ENCODE results near the gene ZSCAN12. TPM values are rescaled to one million over a fixed set of nuclear protein-coding genes. Genes with fewer than 3 reads are reported as not detected.
"Not testable (repeated sequence)": the region's sequence is repeated elsewhere in the genome, so short reads cannot be mapped to it uniquely, and the experiment has no call there.

The ZSCAN12 gene
- polyA plus RNA-seq, 3 donors from 2014 or later: 1.6 to 3.4 (median 1.9) TPM

- H3K27me3 Mint-ChIP-seq (ENCODE audit: low read depth in 3 of 3): no peaks in the 10 kb centered on the region
- peaks cover 20 to 34% of the 10 kb centered on the region in 2 donors for H3K4me1 Mint-ChIP-seq
- H3K4me3 Mint-ChIP-seq: no peak overlapping the region
- H3K9me3 Mint-ChIP-seq: peaks cover 0 to 4% (median 0%) of the 10 kb centered on the region in 6 donors
- DNase-seq: no peak
- H3K27ac Mint-ChIP-seq: no peak overlapping the region
- H3K36me3 Mint-ChIP-seq: peaks cover 35 to 47% (median 44%) of the 10 kb centered on the region in 3 donors
Measured at GRCh38 chr6:28380381-28380780, 19.2 kb downstream of the ZSCAN12 start.

- Mint-ChIP-seq H3K36me3 (peaks cover 35 to 53% (median 48%) of the 10 kb centered on the region in 3 donors), H3K27ac (no peak overlapping the region)
Measured at GRCh38 chr6:28378644-28379043, 20.9 kb downstream of the ZSCAN12 start.

DNA sequence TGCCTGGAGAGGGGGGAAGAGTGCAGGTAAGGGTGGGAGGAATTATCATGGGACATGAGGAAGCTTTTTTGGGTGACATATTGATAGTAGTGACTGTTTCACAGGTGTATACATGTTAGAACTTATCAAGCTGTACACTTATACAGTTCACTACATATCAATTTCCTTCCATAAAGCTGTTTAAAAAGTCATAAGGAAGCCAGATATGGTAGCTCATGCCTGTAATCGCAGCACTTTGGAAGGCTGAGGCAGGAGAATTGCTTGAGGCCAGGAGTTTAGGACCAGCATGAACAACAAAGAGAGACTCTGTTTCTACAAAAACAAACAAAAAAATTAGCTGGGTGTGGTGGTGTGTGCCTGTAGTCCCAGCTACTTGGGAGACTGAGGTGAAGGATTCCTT is 21.7 kb downstream of the ZSCAN12 start:
- Mint-ChIP-seq H3K9me3 (peaks cover 0 to 4% (median 0%) of the 10 kb centered on the region in 6 donors), H3K36me3 (peaks cover 35 to 51% (median 45%) of the 10 kb centered on the region in 3 donors), H3K4me3 (no peak overlapping the region), H3K27me3 (ENCODE audit: low read depth in 3 of 3) (no peaks in the 10 kb centered on the region), H3K27ac (no peak overlapping the region), H3K4me1 (peaks cover 3 to 8% of the 10 kb centered on the region in 2 donors)
- no peak for DNase-seq

More at GRCh38 chr6:28378644-28379043, 20.9 kb downstream of the ZSCAN12 start:
- Mint-ChIP-seq H3K4me1 (peaks cover 10 to 16% of the 10 kb centered on the region in 2 donors), H3K4me3 (no peak overlapping the region), H3K9me3 (peaks cover 0 to 4% (median 0%) of the 10 kb centered on the region in 6 donors), H3K27me3 (ENCODE audit: low read depth in 3 of 3) (no peaks in the 10 kb centered on the region)
- no peak for DNase-seq

DNA sequence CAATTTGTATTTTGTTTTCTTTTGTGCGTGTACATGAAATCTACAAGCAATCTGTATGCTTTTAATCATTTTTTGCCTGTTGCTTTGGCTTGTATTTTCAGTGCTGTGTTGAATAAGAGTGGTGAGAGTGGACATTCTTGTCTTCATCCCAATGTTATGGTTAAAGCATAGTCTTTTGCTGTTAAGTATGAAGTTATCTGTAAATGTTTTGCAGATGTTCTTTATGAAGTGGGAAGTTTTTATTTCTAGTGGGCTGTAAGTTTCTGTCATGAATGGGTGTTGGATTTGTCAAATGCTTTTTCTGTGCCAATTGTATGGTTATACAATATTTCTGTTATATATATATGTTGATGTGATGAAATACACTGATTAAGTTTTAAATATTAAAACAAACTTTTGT is 25.6 kb downstream of the ZSCAN12 start:
- no peak overlapping the region for H3K4me3 Mint-ChIP-seq
- no peak for DNase-seq
- no peaks in the 10 kb centered on the region for H3K27me3 Mint-ChIP-seq (ENCODE audit: low read depth in 3 of 3)
- no peaks in the 10 kb centered on the region for H3K4me1 Mint-ChIP-seq
- peaks cover 8 to 20% (median 19%) of the 10 kb centered on the region in 3 donors for H3K36me3 Mint-ChIP-seq
- H3K27ac Mint-ChIP-seq: no peak overlapping the region
- H3K9me3 Mint-ChIP-seq: peaks cover 0 to 4% (median 0%) of the 10 kb centered on the region in 6 donors

- H3K27me3 Mint-ChIP-seq (ENCODE audit: low read depth in 3 of 3): no peaks in the 10 kb centered on the region
- H3K36me3 Mint-ChIP-seq: peaks cover 0 to 16% (median 15%) of the 10 kb centered on the region in 3 donors
- DNase-seq: no peak
- no peaks in the 10 kb centered on the region for H3K4me1 Mint-ChIP-seq
- no peak overlapping the region for H3K27ac Mint-ChIP-seq
- no peak overlapping the region for H3K4me3 Mint-ChIP-seq
- no peaks in the 10 kb centered on the region for H3K9me3 Mint-ChIP-seq
Measured at GRCh38 chr6:28371706-28372451, 27.7 kb downstream of the ZSCAN12 start.

DNA sequence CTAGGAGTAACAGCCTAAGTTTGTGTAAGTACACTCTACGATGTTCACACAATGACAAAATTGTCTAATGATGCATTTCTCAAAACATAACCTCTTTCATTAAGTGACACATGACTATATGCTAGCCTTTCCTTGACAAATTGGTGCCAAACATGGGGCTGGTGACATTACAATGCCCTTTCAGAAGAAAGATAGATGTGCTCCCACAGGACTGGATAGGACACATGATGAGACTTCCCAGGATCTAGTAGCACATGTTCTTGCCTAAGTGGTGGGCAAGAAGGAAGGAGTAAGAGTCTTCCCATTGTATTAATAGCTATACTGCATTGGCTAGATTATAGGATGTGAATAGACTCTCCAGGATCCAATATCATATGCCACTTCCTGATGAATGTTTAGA is 28.3 kb downstream of the ZSCAN12 start:
- peaks cover 0 to 20% (median 20%) of the 10 kb centered on the region in 3 donors for H3K36me3 Mint-ChIP-seq
- no peaks in the 10 kb centered on the region for H3K4me1 Mint-ChIP-seq
- H3K27ac Mint-ChIP-seq: no peak overlapping the region
- H3K4me3 Mint-ChIP-seq: no peak overlapping the region
- H3K9me3 Mint-ChIP-seq: no peaks in the 10 kb centered on the region
- no peak for DNase-seq
- no peaks in the 10 kb centered on the region for H3K27me3 Mint-ChIP-seq (ENCODE audit: low read depth in 3 of 3)

DNA sequence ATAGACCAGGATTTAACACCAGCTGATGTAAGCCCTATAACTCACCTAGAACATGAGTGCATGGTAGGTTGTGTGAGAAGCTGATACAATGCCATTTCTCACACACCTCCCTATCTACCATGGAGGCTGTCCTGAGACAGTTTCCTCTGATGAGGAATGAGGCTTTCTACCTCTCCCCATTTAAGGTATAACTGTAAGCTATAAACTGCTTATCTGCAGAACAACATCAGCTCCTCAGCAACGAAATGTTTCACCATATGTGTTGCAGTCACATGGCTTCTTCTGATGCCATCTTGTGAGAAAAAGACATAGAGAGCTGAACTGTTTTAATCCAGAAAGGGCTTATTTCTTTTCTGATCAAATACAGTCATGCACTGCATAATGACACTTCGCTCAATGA is 29.1 kb downstream of the ZSCAN12 start:
- peaks cover 0 to 4% of the 10 kb centered on the region in 2 donors for H3K4me1 Mint-ChIP-seq
- no peak overlapping the region for H3K27ac Mint-ChIP-seq
- no peak overlapping the region for H3K4me3 Mint-ChIP-seq
- H3K9me3 Mint-ChIP-seq: no peaks in the 10 kb centered on the region
- H3K36me3 Mint-ChIP-seq: peaks cover 4 to 28% (median 26%) of the 10 kb centered on the region in 3 donors
- no peaks in the 10 kb centered on the region for H3K27me3 Mint-ChIP-seq (ENCODE audit: low read depth in 3 of 3)
- DNase-seq: no peak

DNA sequence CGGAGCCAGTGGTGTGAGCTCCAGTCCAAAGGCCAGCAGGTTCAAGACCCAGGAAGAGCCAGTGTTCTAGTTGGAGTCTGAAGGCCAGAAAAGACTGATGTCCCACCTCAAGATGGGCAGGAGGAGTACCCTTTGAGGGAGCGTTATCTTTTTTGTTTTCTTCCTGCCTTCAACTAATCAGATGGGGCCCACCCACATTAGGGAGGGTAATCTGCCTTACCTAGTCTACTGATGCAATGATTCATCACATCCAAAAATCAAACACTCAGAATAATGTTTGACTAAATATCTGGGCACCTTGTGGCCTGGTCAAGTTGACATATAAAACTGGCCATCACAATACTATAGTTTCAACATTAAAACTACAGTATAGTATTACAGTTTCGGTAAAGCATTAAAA is 30.1 kb downstream of the ZSCAN12 start:
- Mint-ChIP-seq H3K36me3 (peaks cover 11 to 29% (median 26%) of the 10 kb centered on the region in 3 donors), H3K27ac (no peak overlapping the region), H3K27me3 (ENCODE audit: low read depth in 3 of 3) (no peaks in the 10 kb centered on the region), H3K4me3 (no peak overlapping the region), H3K4me1 (peaks cover 0 to 8% of the 10 kb centered on the region in 2 donors), H3K9me3 (no peaks in the 10 kb centered on the region)
- DNase-seq: no peak

- Mint-ChIP-seq H3K27ac (no peak overlapping the region), H3K36me3 (peaks cover 11 to 33% (median 26%) of the 10 kb centered on the region in 3 donors)
Measured at GRCh38 chr6:28368522-28368921, 31.0 kb downstream of the ZSCAN12 start.

GRCh38 chr6:28365590-28365989 is 34.0 kb downstream of the ZSCAN12 start:
- not testable (repeated sequence) for H3K4me3 Mint-ChIP-seq; H3K9me3 Mint-ChIP-seq; H3K27me3 Mint-ChIP-seq (ENCODE audit: low read depth in 3 of 3); H3K4me1 Mint-ChIP-seq
- Mint-ChIP-seq H3K36me3 (peaks cover 11 to 36% (median 30%) of the 10 kb centered on the region in 3 donors), H3K27ac (peak overlapping the region in 2 of 6 donors; percentile 26 to 73)
- DNase-seq: peak in 1 of 3 donors; percentile 8

More at GRCh38 chr6:28368522-28368921, 31.0 kb downstream of the ZSCAN12 start:
- no peak for DNase-seq
- no peaks in the 10 kb centered on the region for H3K9me3 Mint-ChIP-seq
- peaks cover 0 to 8% of the 10 kb centered on the region in 2 donors for H3K4me1 Mint-ChIP-seq
- no peak overlapping the region for H3K4me3 Mint-ChIP-seq
- no peaks in the 10 kb centered on the region for H3K27me3 Mint-ChIP-seq (ENCODE audit: low read depth in 3 of 3)

DNA sequence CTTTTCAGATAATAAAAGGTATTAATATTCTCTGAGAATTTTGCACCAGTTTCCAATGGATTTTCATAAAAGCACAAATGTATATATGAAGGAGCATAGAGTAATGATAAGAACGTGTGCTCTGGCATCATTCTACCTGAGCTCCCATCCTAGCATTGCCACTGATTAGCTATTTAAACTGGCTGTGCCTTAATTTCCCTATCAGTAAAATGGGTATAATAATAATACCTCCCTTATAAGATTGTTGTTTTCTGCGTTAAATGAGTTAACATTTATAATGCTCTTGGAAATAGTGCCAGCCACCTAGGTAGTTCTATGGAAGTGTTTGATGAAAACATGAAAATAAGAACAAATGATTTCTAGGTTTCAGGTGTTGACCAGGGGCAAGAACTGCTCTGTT is 38.6 kb downstream of the ZSCAN12 start:
- no peak overlapping the region for H3K27ac Mint-ChIP-seq
- DNase-seq: no peak

GRCh38 chr6:28359562-28359961 is 40.0 kb downstream of the ZSCAN12 start:
- DNase-seq; H3K27ac Mint-ChIP-seq; H3K36me3 Mint-ChIP-seq; H3K27me3 Mint-ChIP-seq (ENCODE audit: low read depth in 3 of 3); H3K4me3 Mint-ChIP-seq; H3K9me3 Mint-ChIP-seq: not testable (repeated sequence)
- peaks cover 14 to 19% of the 10 kb centered on the region in 2 donors for H3K4me1 Mint-ChIP-seq

More for the DNA sequence above, 38.6 kb downstream of the ZSCAN12 start:
- no peaks in the 10 kb centered on the region for H3K9me3 Mint-ChIP-seq
- H3K4me3 Mint-ChIP-seq: no peak overlapping the region
- peaks cover 0 to 2% (median 0%) of the 10 kb centered on the region in 3 donors for H3K27me3 Mint-ChIP-seq (ENCODE audit: low read depth in 3 of 3)
- peaks cover 11 to 20% (median 17%) of the 10 kb centered on the region in 3 donors for H3K36me3 Mint-ChIP-seq
- peaks cover 11 to 13% of the 10 kb centered on the region in 2 donors for H3K4me1 Mint-ChIP-seq

- Mint-ChIP-seq H3K4me1 (peaks cover 24 to 26% of the 10 kb centered on the region in 2 donors), H3K9me3 (no peaks in the 10 kb centered on the region), H3K4me3 (no peak overlapping the region), H3K27ac (no peak overlapping the region), H3K36me3 (no peaks in the 10 kb centered on the region), H3K27me3 (ENCODE audit: low read depth in 3 of 3) (peaks cover 0 to 3% (median 3%) of the 10 kb centered on the region in 3 donors)
- no peak for DNase-seq
Measured at GRCh38 chr6:28357036-28357435, 42.5 kb downstream of the ZSCAN12 start.

GRCh38 chr6:28356666-28357020 is 42.9 kb downstream of the ZSCAN12 start:
- H3K27ac Mint-ChIP-seq: no peak overlapping the region

More at GRCh38 chr6:28356666-28357020, 42.9 kb downstream of the ZSCAN12 start:
- peaks cover 0 to 3% (median 3%) of the 10 kb centered on the region in 3 donors for H3K27me3 Mint-ChIP-seq (ENCODE audit: low read depth in 3 of 3)
- DNase-seq: no peak
- peaks cover 27 to 29% of the 10 kb centered on the region in 2 donors for H3K4me1 Mint-ChIP-seq
- no peaks in the 10 kb centered on the region for H3K9me3 Mint-ChIP-seq
- H3K36me3 Mint-ChIP-seq: no peaks in the 10 kb centered on the region
- peak overlapping the region in 1 of 5 donors; percentile 91 for H3K4me3 Mint-ChIP-seq

Measured in immature natural killer cell (primary cell).